ENCODE results near the gene WDFY2. TPM values are rescaled to one million over a fixed set of nuclear protein-coding genes. Genes with fewer than 3 reads are reported as not detected.

WDFY2 gene
- total and polyA plus RNA-seq, 2 of the 13 experiments (the other 11 are each of a cell fraction or from before 2014, with no cell fraction given): 22.6 to 27.0 TPM

GRCh38 chr13:51583875-51584730 is at the start of gene WDFY2 (continued):
- no peak for TF ChIP-seq ZNF777 (CRISPR knock-in tag; IDR thresholded peaks at IDR 0.05)
- no peak; the same call in 1 of the 2 replicates for TF ChIP-seq HHEX (CRISPR knock-in tag; IDR thresholded peaks at IDR 0.05)
- TF ChIP-seq CCDC6 (CRISPR knock-in tag; IDR thresholded peaks at IDR 0.05): peak; percentile 31
- TF ChIP-seq ATF7 (IDR thresholded peaks at IDR 0.05): no peak
- TF ChIP-seq ATF7 (CRISPR knock-in tag; IDR thresholded peaks at IDR 0.05): peak; percentile 73; the same call in 1 of the 2 replicates
- TF ChIP-seq IRF2 (CRISPR knock-in tag; IDR thresholded peaks at IDR 0.05): peak; percentile 86
- TF ChIP-seq ZNF558 (CRISPR knock-in tag; IDR thresholded peaks at IDR 0.05; ENCODE audit: borderline replicate concordance): peak; percentile 98; the same call in 1 of the 2 replicates
- TF ChIP-seq CEBPG (CRISPR knock-in tag; IDR thresholded peaks at IDR 0.05): peak; percentile 22
- TF ChIP-seq, protein P1, sequence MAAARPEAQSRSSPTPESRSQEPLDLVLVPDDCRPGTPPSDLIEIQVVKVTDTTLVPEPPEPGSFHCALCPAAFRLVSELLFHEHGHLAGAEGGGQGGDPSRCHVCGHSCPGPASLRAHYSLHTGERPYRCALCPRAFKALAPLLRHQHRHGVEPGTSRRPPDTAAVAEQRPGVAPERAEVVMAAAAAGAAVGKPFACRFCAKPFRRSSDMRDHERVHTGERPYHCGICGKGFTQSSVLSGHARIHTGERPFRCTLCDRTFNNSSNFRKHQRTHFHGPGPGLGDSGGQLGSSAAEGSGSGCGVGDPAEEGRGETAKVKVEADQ (CRISPR knock-in tag; IDR thresholded peaks at IDR 0.05; ENCODE audit: borderline replicate concordance): no peak
- TF ChIP-seq TCF7L2 (IDR thresholded peaks at IDR 0.05; ENCODE audit: low read depth, low read length): no peak
- no peak for TF ChIP-seq JUNB (CRISPR knock-in tag; IDR thresholded peaks at IDR 0.05; ENCODE audit: borderline replicate concordance)
- 0 out of 2 replicates have a peak, but pooled peaks have one; percentile 60 for TF ChIP-seq ZBTB3 (CRISPR knock-in tag; IDR thresholded peaks at IDR 0.05; ENCODE audit: borderline replicate concordance, low read depth)
- no peak for TF ChIP-seq ZNF24 (IDR thresholded peaks at IDR 0.05)
- 0 out of 2 replicates have a peak, but pooled peaks have one; percentile 66 for TF ChIP-seq PHF21A (CRISPR knock-in tag; IDR thresholded peaks at IDR 0.05)
- TF ChIP-seq, protein P2, sequence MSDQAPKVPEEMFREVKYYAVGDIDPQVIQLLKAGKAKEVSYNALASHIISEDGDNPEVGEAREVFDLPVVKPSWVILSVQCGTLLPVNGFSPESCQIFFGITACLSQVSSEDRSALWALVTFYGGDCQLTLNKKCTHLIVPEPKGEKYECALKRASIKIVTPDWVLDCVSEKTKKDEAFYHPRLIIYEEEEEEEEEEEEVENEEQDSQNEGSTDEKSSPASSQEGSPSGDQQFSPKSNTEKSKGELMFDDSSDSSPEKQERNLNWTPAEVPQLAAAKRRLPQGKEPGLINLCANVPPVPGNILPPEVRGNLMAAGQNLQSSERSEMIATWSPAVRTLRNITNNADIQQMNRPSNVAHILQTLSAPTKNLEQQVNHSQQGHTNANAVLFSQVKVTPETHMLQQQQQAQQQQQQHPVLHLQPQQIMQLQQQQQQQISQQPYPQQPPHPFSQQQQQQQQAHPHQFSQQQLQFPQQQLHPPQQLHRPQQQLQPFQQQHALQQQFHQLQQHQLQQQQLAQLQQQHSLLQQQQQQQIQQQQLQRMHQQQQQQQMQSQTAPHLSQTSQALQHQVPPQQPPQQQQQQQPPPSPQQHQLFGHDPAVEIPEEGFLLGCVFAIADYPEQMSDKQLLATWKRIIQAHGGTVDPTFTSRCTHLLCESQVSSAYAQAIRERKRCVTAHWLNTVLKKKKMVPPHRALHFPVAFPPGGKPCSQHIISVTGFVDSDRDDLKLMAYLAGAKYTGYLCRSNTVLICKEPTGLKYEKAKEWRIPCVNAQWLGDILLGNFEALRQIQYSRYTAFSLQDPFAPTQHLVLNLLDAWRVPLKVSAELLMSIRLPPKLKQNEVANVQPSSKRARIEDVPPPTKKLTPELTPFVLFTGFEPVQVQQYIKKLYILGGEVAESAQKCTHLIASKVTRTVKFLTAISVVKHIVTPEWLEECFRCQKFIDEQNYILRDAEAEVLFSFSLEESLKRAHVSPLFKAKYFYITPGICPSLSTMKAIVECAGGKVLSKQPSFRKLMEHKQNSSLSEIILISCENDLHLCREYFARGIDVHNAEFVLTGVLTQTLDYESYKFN (CRISPR knock-in tag; conservative IDR thresholded peaks at IDR 0.05): peak; percentile 67; the same call in 1 of the 2 replicates
- no peak for TF ChIP-seq ZNF296 (CRISPR knock-in tag; conservative IDR thresholded peaks at IDR 0.05)
- peak; percentile 87 for TF ChIP-seq HES4 (CRISPR knock-in tag; IDR thresholded peaks at IDR 0.05; ENCODE audit: borderline replicate concordance)
- peak; percentile 26; the same call in 1 of the 2 replicates for TF ChIP-seq ZNF619 (CRISPR knock-in tag; IDR thresholded peaks at IDR 0.05)
- no peak for TF ChIP-seq ZNF382 (CRISPR knock-in tag; IDR thresholded peaks at IDR 0.05; ENCODE audit: borderline replicate concordance)
- TF ChIP-seq GPN1 (CRISPR knock-in tag; IDR thresholded peaks at IDR 0.05; ENCODE audit: borderline replicate concordance): 0 out of 2 replicates have a peak, but pooled peaks have one; percentile 41
- TF ChIP-seq SYNCRIP (IDR thresholded peaks at IDR 0.05; ENCODE audit: insufficient read depth, low read depth, low read length): no peak
- no peak for TF ChIP-seq ZNF589 (CRISPR knock-in tag; conservative IDR thresholded peaks at IDR 0.05)
- TF ChIP-seq ZNF282 (IDR thresholded peaks at IDR 0.05; ENCODE audit: partially characterized antibody): no peak
- TF ChIP-seq ZNF749 (CRISPR knock-in tag; IDR thresholded peaks at IDR 0.05; ENCODE audit: borderline replicate concordance): no peak
- TF ChIP-seq NONO (IDR thresholded peaks at IDR 0.05): no peak
- TF ChIP-seq NONO (CRISPR knock-in tag; conservative IDR thresholded peaks at IDR 0.05): 0 out of 2 replicates have a peak, but pooled peaks have one; percentile 37
- no peak for TF ChIP-seq MTA1 (CRISPR knock-in tag; IDR thresholded peaks at IDR 0.05; ENCODE audit: borderline replicate concordance)
- peak; percentile 61; the same call in 1 of the 2 replicates for TF ChIP-seq ZNF724P (CRISPR knock-in tag; IDR thresholded peaks at IDR 0.05; ENCODE audit: borderline replicate concordance)

Data from HepG2 (cell line).